ENCODE measurements around the gene PRIM2. TPM values are rescaled to one million over a fixed set of nuclear protein-coding genes. Genes with fewer than 3 reads are reported as not detected.
"Not testable (repeated sequence)": the region's sequence is repeated elsewhere in the genome, so short reads cannot be mapped to it uniquely, and the experiment has no call there.

The PRIM2 gene
- total and polyA plus RNA-seq, 2 donors from 2014 or later: 3.0 to 9.7 TPM

- DNase-seq; H3K9me3 ChIP-seq (ENCODE audit: control insufficient read depth in 2 of 3, insufficient read depth in 1 of 3, low read length in 3 of 3); H3K27ac ChIP-seq (ENCODE audit: low read depth in 2 of 2, low read length in 2 of 2); FAIRE-seq; H3K27me3 ChIP-seq (ENCODE audit: control insufficient read depth, insufficient read depth, low read length); H3K4me3 ChIP-seq (ENCODE audit: low read length in 3 of 3); intact Hi-C loops (cut with DNase I); H3K36me3 ChIP-seq (ENCODE audit: control insufficient read depth in 2 of 3, insufficient read depth in 3 of 3, low read length in 3 of 3); H3K9ac ChIP-seq (ENCODE audit: low read length in 3 of 3); H3K4me1 ChIP-seq (ENCODE audit: control insufficient read depth in 2 of 3, insufficient read depth in 2 of 3, low read depth in 1 of 3, low read length in 3 of 3): not testable (repeated sequence)
These were observed 203.7 kb downstream of the PRIM2 start for GRCh38 chr6:57521085-57521484.

DNA sequence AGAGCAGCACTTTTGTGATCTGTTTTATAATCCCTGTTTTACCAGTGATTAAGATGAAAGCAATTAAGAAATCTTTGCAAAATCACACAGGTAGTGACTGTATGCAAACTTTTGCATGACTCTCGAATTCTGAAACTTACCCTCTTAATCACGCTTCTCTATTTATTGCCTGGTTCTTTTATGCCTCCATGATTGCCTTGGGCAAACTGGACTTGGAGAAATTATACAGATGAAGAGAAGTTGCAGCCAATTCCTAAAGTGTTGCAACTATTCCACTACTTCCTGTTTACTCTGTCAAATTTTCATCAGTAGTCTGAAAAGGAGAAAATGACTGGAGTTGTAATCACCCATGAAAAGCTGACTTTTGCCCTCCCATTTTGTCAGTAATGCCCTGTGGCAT lies 205.8 kb downstream of the PRIM2 start:
- H3K4me1 ChIP-seq (ENCODE audit: control insufficient read depth in 2 of 3, insufficient read depth in 2 of 3, low read depth in 1 of 3, low read length in 3 of 3); FAIRE-seq; H3K27ac ChIP-seq (ENCODE audit: low read depth in 2 of 2, low read length in 2 of 2); DNase-seq; H3K36me3 ChIP-seq (ENCODE audit: control insufficient read depth in 2 of 3, insufficient read depth in 3 of 3, low read length in 3 of 3); H3K4me3 ChIP-seq (ENCODE audit: low read length in 3 of 3); H3K9me3 ChIP-seq (ENCODE audit: control insufficient read depth in 2 of 3, insufficient read depth in 1 of 3, low read length in 3 of 3); H3K27me3 ChIP-seq (ENCODE audit: control insufficient read depth, insufficient read depth, low read length); H3K9ac ChIP-seq (ENCODE audit: low read length in 3 of 3); intact Hi-C loops (cut with DNase I): not testable (repeated sequence)

GRCh38 chr6:57529755-57530154 lies 212.3 kb downstream of the PRIM2 start:
- DNase-seq; H3K36me3 ChIP-seq (ENCODE audit: control insufficient read depth in 2 of 3, insufficient read depth in 3 of 3, low read length in 3 of 3); H3K9ac ChIP-seq (ENCODE audit: low read length in 3 of 3); H3K4me3 ChIP-seq (ENCODE audit: low read length in 3 of 3); H3K27me3 ChIP-seq (ENCODE audit: control insufficient read depth, insufficient read depth, low read length); H3K27ac ChIP-seq (ENCODE audit: low read depth in 2 of 2, low read length in 2 of 2); intact Hi-C loops (cut with DNase I); FAIRE-seq; H3K9me3 ChIP-seq (ENCODE audit: control insufficient read depth in 2 of 3, insufficient read depth in 1 of 3, low read length in 3 of 3); H3K4me1 ChIP-seq (ENCODE audit: control insufficient read depth in 2 of 3, insufficient read depth in 2 of 3, low read depth in 1 of 3, low read length in 3 of 3): not testable (repeated sequence)

- H3K4me1 ChIP-seq (ENCODE audit: control insufficient read depth in 2 of 3, insufficient read depth in 2 of 3, low read depth in 1 of 3, low read length in 3 of 3); H3K27ac ChIP-seq (ENCODE audit: low read depth in 2 of 2, low read length in 2 of 2); intact Hi-C loops (cut with DNase I): not testable (repeated sequence)
These were observed 215.2 kb downstream of the PRIM2 start for GRCh38 chr6:57532660-57533059.

GRCh38 chr6:57535121-57535520 lies 217.7 kb downstream of the PRIM2 start:
- H3K9ac ChIP-seq (ENCODE audit: low read length in 3 of 3); intact Hi-C loops (cut with DNase I); DNase-seq; H3K27ac ChIP-seq (ENCODE audit: low read depth in 2 of 2, low read length in 2 of 2); H3K4me3 ChIP-seq (ENCODE audit: low read length in 3 of 3); H3K36me3 ChIP-seq (ENCODE audit: control insufficient read depth in 2 of 3, insufficient read depth in 3 of 3, low read length in 3 of 3); FAIRE-seq; H3K9me3 ChIP-seq (ENCODE audit: control insufficient read depth in 2 of 3, insufficient read depth in 1 of 3, low read length in 3 of 3); H3K27me3 ChIP-seq (ENCODE audit: control insufficient read depth, insufficient read depth, low read length); H3K4me1 ChIP-seq (ENCODE audit: control insufficient read depth in 2 of 3, insufficient read depth in 2 of 3, low read depth in 1 of 3, low read length in 3 of 3): not testable (repeated sequence)

More at GRCh38 chr6:57532660-57533059, 215.2 kb downstream of the PRIM2 start:
- H3K27me3 ChIP-seq (ENCODE audit: control insufficient read depth, insufficient read depth, low read length); H3K9ac ChIP-seq (ENCODE audit: low read length in 3 of 3); FAIRE-seq; H3K9me3 ChIP-seq (ENCODE audit: control insufficient read depth in 2 of 3, insufficient read depth in 1 of 3, low read length in 3 of 3); H3K36me3 ChIP-seq (ENCODE audit: control insufficient read depth in 2 of 3, insufficient read depth in 3 of 3, low read length in 3 of 3); H3K4me3 ChIP-seq (ENCODE audit: low read length in 3 of 3): not testable (repeated sequence)
- peak in 1 of 5 donors; percentile 3 for DNase-seq

- H3K27ac ChIP-seq (ENCODE audit: low read depth in 2 of 2, low read length in 2 of 2); H3K36me3 ChIP-seq (ENCODE audit: control insufficient read depth in 2 of 3, insufficient read depth in 3 of 3, low read length in 3 of 3); intact Hi-C loops (cut with DNase I); H3K9me3 ChIP-seq (ENCODE audit: control insufficient read depth in 2 of 3, insufficient read depth in 1 of 3, low read length in 3 of 3); H3K27me3 ChIP-seq (ENCODE audit: control insufficient read depth, insufficient read depth, low read length); FAIRE-seq; H3K9ac ChIP-seq (ENCODE audit: low read length in 3 of 3); H3K4me1 ChIP-seq (ENCODE audit: control insufficient read depth in 2 of 3, insufficient read depth in 2 of 3, low read depth in 1 of 3, low read length in 3 of 3); H3K4me3 ChIP-seq (ENCODE audit: low read length in 3 of 3): not testable (repeated sequence)
- peak in 2 of 5 donors; percentile 44 to 78 for DNase-seq
These were observed 218.6 kb downstream of the PRIM2 start for GRCh38 chr6:57535994-57536393.

DNA sequence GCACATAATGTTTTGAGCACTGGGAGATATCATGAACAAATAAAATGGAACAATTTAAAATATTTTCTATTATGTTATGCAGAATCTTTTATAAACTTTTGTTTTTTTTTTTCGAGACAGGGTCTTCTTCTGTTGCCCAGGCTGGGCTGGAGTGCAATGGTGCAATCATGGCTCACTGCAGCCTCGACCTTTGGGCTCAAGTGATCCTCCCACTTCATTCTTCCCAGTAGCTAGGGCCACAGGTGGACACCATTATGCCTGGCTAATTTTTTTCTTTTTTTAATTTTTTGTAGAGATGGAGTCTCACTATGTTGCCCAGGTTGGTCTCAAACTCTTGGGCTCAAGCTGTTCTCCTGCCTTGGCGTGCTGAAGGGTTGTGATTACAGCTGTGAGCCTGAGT lies 220.5 kb downstream of the PRIM2 start:
- FAIRE-seq; intact Hi-C loops (cut with DNase I); H3K9me3 ChIP-seq (ENCODE audit: control insufficient read depth in 2 of 3, insufficient read depth in 1 of 3, low read length in 3 of 3); H3K36me3 ChIP-seq (ENCODE audit: control insufficient read depth in 2 of 3, insufficient read depth in 3 of 3, low read length in 3 of 3); H3K27ac ChIP-seq (ENCODE audit: low read depth in 2 of 2, low read length in 2 of 2); H3K4me3 ChIP-seq (ENCODE audit: low read length in 3 of 3); H3K9ac ChIP-seq (ENCODE audit: low read length in 3 of 3); DNase-seq; H3K4me1 ChIP-seq (ENCODE audit: control insufficient read depth in 2 of 3, insufficient read depth in 2 of 3, low read depth in 1 of 3, low read length in 3 of 3); H3K27me3 ChIP-seq (ENCODE audit: control insufficient read depth, insufficient read depth, low read length): not testable (repeated sequence)

GRCh38 chr6:57551961-57552360 lies 234.5 kb downstream of the PRIM2 start:
- intact Hi-C loops (cut with DNase I); FAIRE-seq; H3K4me3 ChIP-seq (ENCODE audit: low read length in 3 of 3): not testable (repeated sequence)

DNA sequence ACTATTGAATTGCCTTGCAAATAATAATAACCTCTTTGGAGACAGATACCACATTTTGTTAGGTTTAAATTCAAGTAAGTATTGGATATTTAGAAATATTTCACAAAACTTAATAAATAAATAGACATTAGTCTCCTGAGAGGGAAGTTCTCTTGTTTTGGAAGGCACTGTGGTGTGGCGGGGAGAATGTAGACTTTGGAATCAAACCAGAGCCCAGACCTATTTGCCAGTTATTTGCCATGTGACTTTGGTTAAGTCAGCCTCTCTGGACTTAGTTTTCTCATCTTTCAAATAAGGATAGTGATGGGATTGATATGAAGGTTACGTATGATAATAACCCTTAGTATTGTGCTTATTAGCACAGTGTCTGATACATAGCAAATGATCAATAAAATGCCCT lies 240.4 kb downstream of the PRIM2 start:
- DNase-seq; FAIRE-seq; H3K27ac ChIP-seq (ENCODE audit: low read depth in 2 of 2, low read length in 2 of 2); H3K9me3 ChIP-seq (ENCODE audit: control insufficient read depth in 2 of 3, insufficient read depth in 1 of 3, low read length in 3 of 3); intact Hi-C loops (cut with DNase I); H3K4me3 ChIP-seq (ENCODE audit: low read length in 3 of 3); H3K27me3 ChIP-seq (ENCODE audit: control insufficient read depth, insufficient read depth, low read length); H3K4me1 ChIP-seq (ENCODE audit: control insufficient read depth in 2 of 3, insufficient read depth in 2 of 3, low read depth in 1 of 3, low read length in 3 of 3); H3K36me3 ChIP-seq (ENCODE audit: control insufficient read depth in 2 of 3, insufficient read depth in 3 of 3, low read length in 3 of 3); H3K9ac ChIP-seq (ENCODE audit: low read length in 3 of 3): not testable (repeated sequence)

More at GRCh38 chr6:57551961-57552360, 234.5 kb downstream of the PRIM2 start:
- not testable (repeated sequence) for H3K27ac ChIP-seq (ENCODE audit: low read depth in 2 of 2, low read length in 2 of 2); DNase-seq; H3K9ac ChIP-seq (ENCODE audit: low read length in 3 of 3); H3K36me3 ChIP-seq (ENCODE audit: control insufficient read depth in 2 of 3, insufficient read depth in 3 of 3, low read length in 3 of 3); H3K27me3 ChIP-seq (ENCODE audit: control insufficient read depth, insufficient read depth, low read length); H3K9me3 ChIP-seq (ENCODE audit: control insufficient read depth in 2 of 3, insufficient read depth in 1 of 3, low read length in 3 of 3); H3K4me1 ChIP-seq (ENCODE audit: control insufficient read depth in 2 of 3, insufficient read depth in 2 of 3, low read depth in 1 of 3, low read length in 3 of 3)

All from kidney (tissue), 11 donors.